CD14-positive monocyte (primary cell): Measurements from ENCODE around the gene SIX3. TPM values are rescaled to one million over a fixed set of nuclear protein-coding genes. Genes with fewer than 3 reads are reported as not detected.
A peak's percentile ranks its signal among the peaks of the same experiment; 100 is the strongest.

Experiments used
- DNase-seq, 3 donors: peaks; one replicate each; pipeline ENCODE4 v3.0.0-alpha.2; 2011 to 2022
- H2AFZ ChIP-seq: 2 replicates; pipeline ENCODE4 v1.6.0; 2012; ENCODE audit warnings: mild to moderate bottlenecking, low read depth, low read length, inconsistent platforms; ENCODE audit not compliant: insufficient read depth, poor library complexity, severe bottlenecking
- H3K27ac ChIP-seq, 2 donors: 1 replicate in 1 of 2; 2 replicates in 1 of 2; pipeline ENCODE4 v1.5.1; 2012 to 2013; ENCODE audit warnings: low read length in 2 of 2, control low read depth in 1 of 2, inconsistent platforms in 1 of 2, low read depth in 1 of 2, mild to moderate bottlenecking in 1 of 2
- H3K27me3 ChIP-seq, 2 donors: one replicate each; pipeline versions ENCODE4 v1.6.0 to v1.6.1; 2011 to 2013; ENCODE audit warnings: low read length in 2 of 2; ENCODE audit not compliant: control insufficient read depth in 2 of 2, insufficient read depth in 2 of 2
- H3K36me3 ChIP-seq, 2 donors: replicated peaks in 1 of 2; 1 replicate in 1 of 2; 2 replicates in 1 of 2; pipeline versions ENCODE4 v1.5.1 to v1.6.1; 2012 to 2013; ENCODE audit warnings: low read length in 2 of 2, control low read depth in 1 of 2, inconsistent platforms in 1 of 2, mild to moderate bottlenecking in 1 of 2; ENCODE audit not compliant: insufficient read depth in 2 of 2, control insufficient read depth in 1 of 2
- H3K4me1 ChIP-seq, 2 donors: 1 replicate in 1 of 2; 2 replicates in 1 of 2; pipeline versions ENCODE4 v1.5.1 to v1.6.1; 2012 to 2013; ENCODE audit warnings: low read length in 2 of 2, control low read depth in 1 of 2, inconsistent platforms in 1 of 2, mild to moderate bottlenecking in 1 of 2, moderate library complexity in 1 of 2; ENCODE audit not compliant: insufficient read depth in 2 of 2, control insufficient read depth in 1 of 2
- H3K4me2 ChIP-seq: replicated peaks from 2 replicates; pipeline ENCODE3; 2012; ENCODE audit warnings: low read length, moderate library complexity, mild to moderate bottlenecking; ENCODE audit not compliant: poor library complexity, severe bottlenecking; ENCODE audit errors: extremely low read depth
- H3K4me3 ChIP-seq, 3 experiments: fragments of 200-600 bp in 1 of 3; sonication (generic) in 1 of 3; replicated peaks in 1 of 3; 1 replicate in 2 of 3; 2 replicates in 1 of 3; pipeline ENCODE4 v1.5.1; 2011 to 2013; ENCODE audit warnings: low read length in 3 of 3, mild to moderate bottlenecking in 3 of 3, control low read depth in 2 of 3, low read depth in 2 of 3, inconsistent platforms in 1 of 3, moderate library complexity in 1 of 3
- H3K79me2 ChIP-seq: 2 replicates; pipeline ENCODE4 v1.6.0; 2012; ENCODE audit warnings: mild to moderate bottlenecking, control low read depth, inconsistent platforms, low read length, moderate library complexity; ENCODE audit not compliant: insufficient read depth
- H3K9ac ChIP-seq: 2 replicates; pipeline ENCODE4 v1.6.0; 2017; ENCODE audit warnings: low read length, mild to moderate bottlenecking; ENCODE audit not compliant: insufficient read depth, poor library complexity, severe bottlenecking
- H3K9me3 ChIP-seq, 2 donors: replicated peaks in 1 of 2; 1 replicate in 1 of 2; 2 replicates in 1 of 2; pipeline versions ENCODE4 v1.5.1 to v1.6.1; 2012 to 2013; ENCODE audit warnings: low read length in 2 of 2, control low read depth in 1 of 2; ENCODE audit not compliant: control insufficient read depth in 1 of 2, insufficient read depth in 1 of 2
- H4K20me1 ChIP-seq: 2 replicates; pipeline ENCODE4 v1.6.0; 2012; ENCODE audit warnings: mild to moderate bottlenecking, low read length, control low read depth, moderate library complexity; ENCODE audit not compliant: insufficient read depth
- H3K27ac Mint-ChIP-seq, 7 donors: one replicate each; pipeline ENCODE4 v1.8.0; 2020; ENCODE audit warnings: mild to moderate bottlenecking in 7 of 7, mixed read lengths in 7 of 7, moderate library complexity in 6 of 7, inconsistent platforms in 2 of 7
- H3K27me3 Mint-ChIP-seq, 3 donors: one replicate each; pipeline ENCODE4 v1.8.0; 2021 to 2022; ENCODE audit warnings: low read depth in 3 of 3, mild to moderate bottlenecking in 3 of 3, mixed read lengths in 3 of 3, moderate library complexity in 3 of 3, inconsistent platforms in 1 of 3
- H3K36me3 Mint-ChIP-seq, 2 donors: one replicate each; pipeline ENCODE4 v1.8.0; 2020; ENCODE audit warnings: mixed read lengths in 2 of 2, inconsistent platforms in 1 of 2, mild to moderate bottlenecking in 1 of 2
- H3K4me1 Mint-ChIP-seq: one replicate; pipeline ENCODE4 v1.8.0; 2020; ENCODE audit warnings: mild to moderate bottlenecking, mixed read lengths
- H3K4me3 Mint-ChIP-seq, 2 donors: one replicate each; pipeline ENCODE4 v1.8.0; 2020; ENCODE audit warnings: mild to moderate bottlenecking in 2 of 2, mixed read lengths in 2 of 2, moderate library complexity in 1 of 2
- H3K9me3 Mint-ChIP-seq, 7 donors: one replicate each; pipeline ENCODE4 v1.8.0; 2020 to 2022; ENCODE audit warnings: mixed read lengths in 7 of 7, mild to moderate bottlenecking in 6 of 7, moderate library complexity in 6 of 7, inconsistent platforms in 2 of 7
- WGBS: methylation state at CpG from one replicate; pipeline ENCODE4 v1.1.5; 2013; ENCODE audit warnings: missing lambda C conversion rate; ENCODE audit not compliant: insufficient coverage; 5-methylcytosine and 5-hydroxymethylcytosine counted together
- intact Hi-C, 2 donors: fragments of 100-400 bp; cut with micrococcal nuclease; formaldehyde crosslinking; loops; one replicate each; pipeline versions ENCODE4 v1.15.0 to v1.15.1; 2023
- polyA plus RNA-seq, 3 donors: library from polyadenylated mRNA; depleted of rRNA in 1 of 3; unstranded in 2 of 3; stranded (reverse) in 1 of 3; fragments of 300-500 nt in 2 of 3; fragments of >200 nt in 1 of 3; fragmentation: Illumina TruSeq in 2 of 3; gene quantifications; 1 replicate in 2 of 3; 2 replicates in 1 of 3; pipeline ENCODE4 v1.2.3, GENCODE V29; 2012 to 2021
- TF ChIP-seq, protein P1 (sequence below): fragments of 200-600 bp; IDR thresholded peaks from one replicate; pipeline ENCODE4 v1.8.0; 2022; ENCODE audit warnings: antibody characterized with exemption, mild to moderate bottlenecking

The SIX3 gene
- polyA plus RNA-seq, 3 donors, result not detected

DNA sequence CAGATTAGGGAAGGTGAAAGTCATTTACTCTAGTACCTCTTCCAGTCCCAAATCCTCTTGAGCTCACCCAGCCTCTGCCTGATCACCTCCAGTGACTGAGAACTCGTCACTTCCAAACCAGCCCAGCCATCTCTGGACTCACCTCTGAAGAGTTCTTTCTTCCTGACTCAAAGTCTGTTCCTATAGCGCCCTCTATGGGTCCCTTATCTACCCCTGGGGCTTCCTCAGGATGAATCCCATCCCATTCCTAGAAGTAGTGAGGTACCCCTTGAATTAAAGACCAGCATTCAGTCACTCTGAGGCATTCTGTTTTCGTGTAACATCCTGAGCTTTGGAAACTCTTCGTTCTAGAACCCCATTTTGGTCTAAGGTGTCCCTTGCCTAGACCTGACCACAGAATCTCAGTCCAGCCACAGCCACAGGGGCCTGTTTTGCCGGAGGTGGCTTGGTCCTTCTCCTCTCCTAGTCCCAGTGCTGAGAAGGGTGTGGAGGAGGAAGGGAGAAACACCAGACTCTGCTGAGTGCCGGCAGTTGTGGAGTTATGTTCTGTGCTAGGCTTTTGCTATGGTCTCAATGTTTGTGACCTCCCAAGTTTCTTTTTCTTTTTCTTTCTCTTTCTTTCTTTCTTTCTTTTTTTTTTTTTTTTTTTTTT, 32.7 kb downstream of the SIX3 start:
- no peak overlapping the region for H2AFZ ChIP-seq
- H3K9me3 Mint-ChIP-seq, result no peaks in the 10 kb centered on the region
- TF ChIP-seq, protein P1, sequence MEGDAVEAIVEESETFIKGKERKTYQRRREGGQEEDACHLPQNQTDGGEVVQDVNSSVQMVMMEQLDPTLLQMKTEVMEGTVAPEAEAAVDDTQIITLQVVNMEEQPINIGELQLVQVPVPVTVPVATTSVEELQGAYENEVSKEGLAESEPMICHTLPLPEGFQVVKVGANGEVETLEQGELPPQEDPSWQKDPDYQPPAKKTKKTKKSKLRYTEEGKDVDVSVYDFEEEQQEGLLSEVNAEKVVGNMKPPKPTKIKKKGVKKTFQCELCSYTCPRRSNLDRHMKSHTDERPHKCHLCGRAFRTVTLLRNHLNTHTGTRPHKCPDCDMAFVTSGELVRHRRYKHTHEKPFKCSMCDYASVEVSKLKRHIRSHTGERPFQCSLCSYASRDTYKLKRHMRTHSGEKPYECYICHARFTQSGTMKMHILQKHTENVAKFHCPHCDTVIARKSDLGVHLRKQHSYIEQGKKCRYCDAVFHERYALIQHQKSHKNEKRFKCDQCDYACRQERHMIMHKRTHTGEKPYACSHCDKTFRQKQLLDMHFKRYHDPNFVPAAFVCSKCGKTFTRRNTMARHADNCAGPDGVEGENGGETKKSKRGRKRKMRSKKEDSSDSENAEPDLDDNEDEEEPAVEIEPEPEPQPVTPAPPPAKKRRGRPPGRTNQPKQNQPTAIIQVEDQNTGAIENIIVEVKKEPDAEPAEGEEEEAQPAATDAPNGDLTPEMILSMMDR, result peak; percentile 33
- H4K20me1 ChIP-seq, result no peaks in the 10 kb centered on the region
- no peaks in the 10 kb centered on the region for H3K4me1 ChIP-seq
- peak in 2 of 3 donors; percentile 10 to 19 for DNase-seq
- no peaks in the 10 kb centered on the region for H3K36me3 Mint-ChIP-seq
- no peaks in the 10 kb centered on the region for H3K9me3 ChIP-seq
- H3K27ac Mint-ChIP-seq, result no peak overlapping the region
- 80% methylated on average over 2 of the region's 6 CpGs for WGBS
- H3K4me3 Mint-ChIP-seq, result no peak overlapping the region
- H3K9ac ChIP-seq, result no peak overlapping the region
- peaks cover 12 to 32% (median 19%) of the 10 kb centered on the region in 3 donors for H3K27me3 Mint-ChIP-seq
- no peak overlapping the region for H3K27ac ChIP-seq
- no peaks in the 10 kb centered on the region for H3K36me3 ChIP-seq
- H3K79me2 ChIP-seq, result no peaks in the 10 kb centered on the region
- no peak overlapping the region for H3K4me2 ChIP-seq
- intact Hi-C loops, result no loop called here
- no peaks in the 10 kb centered on the region for H3K27me3 ChIP-seq
- no peak overlapping the region for H3K4me3 ChIP-seq
- peaks cover 7% of the 10 kb centered on the region for H3K4me1 Mint-ChIP-seq

DNA sequence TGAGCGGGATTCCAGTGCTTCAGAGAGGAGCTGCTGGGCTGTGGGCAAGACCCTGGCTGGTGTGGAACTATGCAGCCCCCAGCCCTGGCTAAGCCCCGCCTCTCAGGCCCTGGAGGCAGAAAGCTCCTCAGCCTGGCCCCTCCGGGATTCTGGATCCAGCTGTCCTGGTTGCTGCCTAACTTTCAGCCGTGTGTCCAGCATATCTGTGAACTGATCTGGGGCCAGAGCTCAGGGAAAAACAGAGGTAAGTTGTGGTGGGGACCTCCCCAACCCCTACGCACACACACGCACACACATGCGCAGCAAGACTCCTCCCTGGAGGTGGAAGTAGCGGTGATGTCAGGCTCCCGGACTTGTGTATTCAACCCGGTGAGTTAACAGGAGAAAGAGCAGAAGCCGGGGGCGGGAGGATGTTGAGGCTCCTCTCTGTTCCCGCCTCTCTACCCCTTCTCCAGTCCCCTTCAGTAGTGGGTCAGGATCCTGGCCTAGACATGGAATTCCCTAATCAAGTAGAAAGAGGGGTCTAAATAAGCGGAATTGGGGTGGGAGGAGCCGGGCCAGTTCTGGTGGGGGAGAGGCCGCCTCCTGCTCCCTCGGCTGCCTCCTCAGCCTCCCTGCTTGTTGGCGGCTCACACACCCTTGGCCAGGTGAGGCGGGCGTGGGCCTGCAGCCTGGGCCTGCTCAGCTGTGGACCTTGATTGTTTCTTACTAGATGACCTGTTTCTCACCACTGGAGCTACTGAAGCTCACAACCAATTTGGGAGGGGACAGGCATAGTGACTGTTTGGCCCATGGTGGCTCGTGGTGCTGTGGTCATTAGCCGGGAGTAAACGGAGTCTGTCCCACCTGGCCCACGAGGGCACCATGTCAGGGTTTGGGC, 34.3 kb downstream of the SIX3 start:
- Mint-ChIP-seq H3K4me3 (peak overlapping the region in 1 of 2 donors; percentile 79), H3K4me1 (peaks cover 7% of the 10 kb centered on the region), H3K9me3 (no peaks in the 10 kb centered on the region), H3K36me3 (no peaks in the 10 kb centered on the region), H3K27ac (no peak overlapping the region), H3K27me3 (peaks cover 12 to 31% (median 18%) of the 10 kb centered on the region in 3 donors)
- H4K20me1 ChIP-seq, result no peaks in the 10 kb centered on the region
- H3K79me2 ChIP-seq, result no peaks in the 10 kb centered on the region
- no peak for DNase-seq
- H2AFZ ChIP-seq, result no peak overlapping the region
- TF ChIP-seq, protein P1, result no peak
- no peak overlapping the region for H3K9ac ChIP-seq
- intact Hi-C loops, result no loop called here
- no peaks in the 10 kb centered on the region for H3K9me3 ChIP-seq
- H3K27me3 ChIP-seq, result no peaks in the 10 kb centered on the region
- H3K36me3 ChIP-seq, result no peaks in the 10 kb centered on the region
- WGBS, result 80% methylated on average over 8 of the region's 24 CpGs
- H3K4me2 ChIP-seq, result no peak overlapping the region
- H3K4me1 ChIP-seq, result no peaks in the 10 kb centered on the region
- peak overlapping the region in 1 of 3 experiments; percentile 15 for H3K4me3 ChIP-seq
- H3K27ac ChIP-seq, result no peak overlapping the region
